ENCODE results near the gene ZNF444. TPM values are rescaled to one million over a fixed set of nuclear protein-coding genes. Genes with fewer than 3 reads are reported as not detected.
"Not testable (repeated sequence)": the region's sequence is repeated elsewhere in the genome, so short reads cannot be mapped to it uniquely, and the experiment has no call there.

ZNF444 gene
- 10 to 100 TPM; 18.3 to 20.8 TPM for total RNA-seq
- long read RNA-seq, transcript ZNF444-201 (5 exons, 2,042 nt) = major isoform, 9 of 13 reads
- long read RNA-seq, partial matches to known transcripts = 0 of 13 reads
- long read RNA-seq, other reads (novel, unspliced or antisense) = 4 of 13 reads

GRCh38 chr19:56140583-56141416 is at the start of gene ZNF444:
Gene ZNF444, plus strand, starts transcription at chr19:56141287. Its CDS starts 5,625 bp downstream, at chr19:56146912.
- intact Hi-C loops (cut with DNase I) = no loop called here
- ATAC-seq (peak; percentile 96), DNase-seq (peak; percentile 99)

DNA sequence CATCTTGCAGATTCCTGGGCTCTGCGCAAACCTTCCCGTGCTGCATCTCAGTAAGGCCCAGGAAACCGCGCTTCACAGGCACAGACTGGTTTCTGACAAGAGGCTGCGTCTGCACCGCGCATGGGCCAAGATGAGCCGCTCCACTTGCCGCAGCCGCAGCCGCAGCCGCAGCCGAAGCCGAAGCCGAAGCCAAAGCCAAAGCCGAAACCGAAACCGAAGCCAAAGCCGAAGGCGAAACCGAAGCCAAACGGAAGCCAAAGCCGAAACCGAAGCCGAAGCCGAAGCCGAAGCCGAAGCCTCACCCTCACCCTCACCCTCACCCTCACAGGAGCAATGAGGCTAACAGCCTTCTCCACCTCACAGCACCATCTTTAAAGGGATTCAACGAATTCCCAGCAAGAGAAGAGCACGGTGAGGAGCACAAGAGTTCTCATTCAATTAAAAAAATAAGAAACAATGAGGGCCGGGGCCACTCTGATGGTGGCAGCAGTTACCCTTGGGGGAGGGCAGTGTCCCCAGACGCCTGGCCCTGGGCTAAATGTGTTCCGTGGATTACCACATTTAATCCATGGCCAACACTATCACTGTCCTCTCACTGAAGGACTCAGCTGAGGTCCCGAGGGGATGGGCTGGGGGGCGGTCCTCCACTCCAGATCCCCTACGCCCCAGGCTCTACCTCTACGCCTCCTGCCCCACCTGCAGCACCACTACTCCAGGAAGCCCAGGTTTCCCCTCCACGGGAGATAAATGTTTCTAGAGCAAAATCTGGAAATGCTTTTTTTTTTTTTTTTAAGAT is 49.1 kb upstream of the ZNF444 start:
- intact Hi-C loops (cut with DNase I) = no loop called here
- ATAC-seq (no peak), DNase-seq (no peak)

DNA sequence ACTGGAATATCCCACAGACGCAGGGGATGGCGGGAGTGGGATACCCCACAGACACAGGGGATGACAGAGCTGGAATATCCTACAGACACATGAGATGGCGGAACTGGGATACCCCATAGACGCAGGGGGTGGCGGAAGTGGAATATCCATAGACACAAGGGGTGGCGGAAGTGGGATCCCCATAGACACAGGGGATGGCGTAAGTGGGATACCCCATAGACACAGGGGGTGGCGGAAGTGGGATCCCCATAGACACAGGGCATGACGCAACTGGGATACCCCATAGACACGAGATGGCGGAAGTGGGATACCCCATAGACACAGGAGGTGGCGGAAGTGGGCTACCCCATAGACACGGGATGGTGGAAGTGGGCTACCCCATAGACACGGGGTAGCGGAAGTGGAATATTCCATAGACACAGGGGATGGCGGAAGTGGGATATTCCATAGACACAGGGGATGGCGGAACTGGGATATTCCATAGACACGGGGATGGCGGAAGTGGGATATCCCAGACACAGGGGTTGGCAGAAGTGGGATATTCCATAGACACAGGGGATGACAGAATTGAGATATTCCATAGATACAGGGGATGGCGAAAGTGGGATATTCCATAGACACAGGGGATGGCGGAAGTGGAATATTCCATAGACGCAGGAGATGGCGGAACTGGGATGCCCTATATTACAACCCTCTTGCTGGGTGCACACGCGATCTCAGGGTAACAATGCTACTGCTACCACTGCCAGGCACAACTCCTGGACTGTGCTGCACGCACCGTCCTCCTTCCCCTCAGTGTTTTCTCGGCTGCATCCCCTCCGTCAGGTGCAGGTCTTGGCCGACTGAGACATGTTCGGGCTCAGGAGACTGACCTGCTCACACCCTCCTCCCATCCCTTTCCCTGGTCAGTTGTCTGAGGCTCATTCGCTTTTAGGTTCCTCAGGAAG is 48.1 kb upstream of the ZNF444 start:
- ATAC-seq (no peak), DNase-seq (peak; percentile 12)
- intact Hi-C loops (cut with DNase I) = no loop called here

GRCh38 chr19:56094449-56094848 is 46.6 kb upstream of the ZNF444 start:
- no peak for DNase-seq
- no peak for ATAC-seq
- intact Hi-C loops (cut with DNase I) = no loop called here

DNA sequence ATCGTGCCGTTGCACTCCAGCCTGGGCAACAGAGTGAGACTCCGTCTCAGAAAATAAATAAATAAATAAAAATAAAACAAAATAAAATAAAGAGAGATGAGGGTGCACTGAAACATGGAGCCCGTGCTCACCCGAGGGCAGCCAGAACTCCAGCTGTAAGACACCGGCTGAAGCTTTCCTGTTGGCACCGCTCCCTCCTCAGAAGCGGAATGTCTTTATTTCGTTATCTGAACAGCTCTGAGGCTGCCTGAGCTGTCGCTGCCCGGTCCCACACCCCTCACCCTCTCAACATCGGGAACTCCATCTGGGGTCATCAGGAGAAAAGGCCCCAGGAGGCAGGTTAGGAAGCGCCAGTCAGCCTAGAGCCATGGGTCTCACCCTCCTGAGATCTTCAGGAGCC is 44.4 kb upstream of the ZNF444 start:
- DNase-seq = peak; percentile 52
- intact Hi-C loops (cut with DNase I) = no loop called here

DNA sequence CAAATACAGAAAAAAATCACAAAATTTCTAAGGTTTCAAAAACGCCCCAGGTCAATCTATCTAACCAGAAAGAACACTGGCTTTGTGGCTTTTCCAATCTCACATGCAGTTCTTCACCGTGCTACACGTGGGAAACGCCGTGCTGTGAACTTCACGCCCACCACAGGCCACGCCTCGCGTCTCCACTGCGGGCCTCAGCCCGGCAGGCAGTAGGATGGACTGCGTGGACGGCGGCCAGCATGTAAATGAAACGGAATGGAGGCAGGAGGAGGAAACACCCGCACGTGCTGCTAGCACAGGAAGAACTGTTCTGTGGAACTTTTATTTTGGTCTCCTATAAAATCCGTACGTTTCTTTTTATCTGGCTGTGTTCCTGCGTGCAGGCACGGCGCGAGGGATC is 43.8 kb upstream of the ZNF444 start:
- intact Hi-C loops (cut with DNase I) = no loop called here
- ATAC-seq (no peak), DNase-seq (no peak)

More for the DNA sequence above, 44.4 kb upstream of the ZNF444 start:
- ATAC-seq = peak; percentile 19 to 41

DNA sequence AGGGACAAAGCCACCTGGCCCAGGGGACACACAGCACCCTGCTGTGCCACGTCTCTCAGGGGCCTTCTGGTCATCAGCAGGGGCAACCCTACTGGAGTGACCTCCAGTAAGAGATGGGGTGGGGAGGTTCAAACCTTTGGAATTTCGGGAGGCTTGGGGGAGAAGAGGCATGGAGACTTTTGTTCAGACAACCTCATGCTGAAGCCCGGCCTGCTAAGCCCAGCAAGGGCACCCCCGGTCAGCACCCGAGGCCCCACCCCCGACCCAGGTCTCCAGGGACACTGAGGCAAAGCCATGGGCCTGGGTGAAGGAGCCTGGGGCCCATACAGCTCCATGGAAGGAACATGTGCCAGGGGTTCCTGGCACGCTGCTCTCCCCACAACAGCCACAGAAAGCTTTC is 43.3 kb upstream of the ZNF444 start:
- DNase-seq (no peak), ATAC-seq (no peak)
- intact Hi-C loops (cut with DNase I) = no loop called here

- DNase-seq; ATAC-seq; intact Hi-C loops (cut with DNase I): not testable (repeated sequence)
Observed at GRCh38 chr19:56098237-56098636, 42.9 kb upstream of the ZNF444 start.

GRCh38 chr19:56098731-56099568 is 42.1 kb upstream of the ZNF444 start:
- intact Hi-C loops (cut with DNase I) = no loop called here
- DNase-seq (no peak), ATAC-seq (no peak)

DNA sequence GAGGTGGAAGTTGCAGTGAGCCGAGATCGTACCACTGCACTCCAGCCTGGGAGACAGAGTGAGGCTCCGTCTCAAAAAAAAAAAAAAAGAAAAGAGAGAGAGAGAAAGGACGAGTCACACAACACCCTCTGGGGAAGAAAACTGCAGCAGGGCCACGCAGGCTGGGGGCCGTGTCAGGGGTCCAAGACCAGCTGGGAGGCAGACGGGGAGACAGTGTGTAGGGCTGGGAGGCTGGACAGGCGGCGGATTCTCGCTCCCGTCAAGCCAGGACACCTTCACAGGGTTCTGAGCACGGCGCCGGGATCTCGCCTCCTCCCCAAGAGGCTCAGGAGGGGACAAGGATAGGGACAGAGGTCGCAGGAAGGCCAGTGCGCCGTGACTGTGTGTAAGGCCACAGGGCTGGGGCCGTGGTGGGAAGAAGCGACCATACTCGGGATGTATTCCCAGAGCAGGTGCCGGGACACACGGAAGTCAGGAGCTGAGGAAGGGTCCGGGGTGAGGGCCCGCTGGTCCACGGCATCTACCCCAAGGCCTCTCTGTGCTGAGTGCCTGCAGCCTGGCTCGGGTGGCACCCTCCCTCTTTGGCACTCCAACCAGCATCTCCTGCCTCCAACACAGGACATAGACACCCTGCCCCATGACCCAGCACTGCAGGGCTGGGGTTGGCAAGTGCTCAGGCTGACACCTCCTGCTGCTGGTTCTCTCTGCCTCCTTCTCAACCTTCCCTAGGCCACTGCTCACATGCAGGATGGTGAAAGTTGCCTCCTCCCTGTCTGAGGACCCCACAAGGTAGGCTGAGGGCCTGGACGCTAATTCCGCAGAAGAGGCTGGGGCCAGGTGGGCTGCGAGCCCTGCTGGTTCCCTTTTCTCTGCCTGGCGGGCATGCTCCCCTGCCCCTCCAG is 41.2 kb upstream of the ZNF444 start:
- intact Hi-C loops (cut with DNase I) = no loop called here
- ATAC-seq (no peak), DNase-seq (no peak)

DNA sequence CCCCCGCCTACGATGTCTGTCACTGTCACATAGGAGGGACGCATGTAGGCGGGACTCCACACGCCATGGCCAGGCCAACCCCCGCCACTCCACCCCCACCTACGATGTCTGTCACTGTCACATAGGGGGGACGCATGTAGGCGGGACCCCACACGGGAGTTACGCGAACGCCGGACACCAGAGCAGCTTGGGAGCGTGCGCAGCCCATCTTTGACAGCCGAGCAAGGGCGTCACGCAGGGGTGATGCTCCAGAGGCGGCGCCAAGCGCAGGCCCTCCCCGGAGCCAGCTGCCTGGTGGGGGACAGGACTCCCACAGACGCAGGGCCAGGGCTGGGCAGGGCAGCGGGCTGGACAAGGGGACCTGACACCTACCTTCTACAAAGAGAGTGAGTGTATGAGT is 40.0 kb upstream of the ZNF444 start:
- DNase-seq (no peak), ATAC-seq (no peak)
- intact Hi-C loops (cut with DNase I) = no loop called here

DNA sequence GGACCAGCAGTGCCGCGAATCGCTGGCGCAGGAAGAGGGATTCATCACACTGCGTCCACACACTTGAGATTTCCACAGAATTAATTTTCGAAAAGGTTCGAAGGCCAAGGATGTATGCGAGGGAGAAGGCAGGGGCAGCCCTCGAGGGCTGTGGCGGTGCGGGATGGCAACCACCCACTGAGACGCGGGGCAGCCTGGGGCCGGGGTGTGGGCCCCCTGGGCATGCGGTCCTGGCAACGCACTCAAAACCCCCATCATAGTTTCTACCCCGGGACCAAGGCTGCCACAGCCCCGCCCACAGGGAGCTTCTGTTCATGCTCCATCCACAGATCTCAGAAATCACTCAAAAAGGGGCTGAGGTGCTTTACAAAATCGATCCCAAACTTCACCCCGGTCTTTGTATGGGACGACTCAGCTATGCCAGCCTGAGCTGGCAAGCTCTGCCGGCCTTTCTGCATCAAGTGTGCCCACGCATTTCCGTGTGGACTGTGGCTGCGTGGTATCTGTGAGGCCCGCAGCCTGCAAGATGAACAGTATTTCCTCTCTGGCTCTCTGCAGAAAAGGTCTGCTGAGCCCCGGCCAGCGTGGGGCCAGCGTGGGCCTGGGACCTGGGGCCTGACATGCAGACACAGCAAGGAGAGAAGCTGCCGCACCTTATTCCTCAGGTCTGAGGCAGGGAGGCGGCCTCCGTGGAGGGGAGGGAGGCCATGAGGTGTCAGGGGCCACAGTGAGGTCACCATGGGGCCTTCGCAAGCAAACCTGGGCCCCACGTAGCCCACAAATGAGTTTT is 39.1 kb upstream of the ZNF444 start:
- intact Hi-C loops (cut with DNase I) = no loop called here
- ATAC-seq (no peak), DNase-seq (no peak)

DNA sequence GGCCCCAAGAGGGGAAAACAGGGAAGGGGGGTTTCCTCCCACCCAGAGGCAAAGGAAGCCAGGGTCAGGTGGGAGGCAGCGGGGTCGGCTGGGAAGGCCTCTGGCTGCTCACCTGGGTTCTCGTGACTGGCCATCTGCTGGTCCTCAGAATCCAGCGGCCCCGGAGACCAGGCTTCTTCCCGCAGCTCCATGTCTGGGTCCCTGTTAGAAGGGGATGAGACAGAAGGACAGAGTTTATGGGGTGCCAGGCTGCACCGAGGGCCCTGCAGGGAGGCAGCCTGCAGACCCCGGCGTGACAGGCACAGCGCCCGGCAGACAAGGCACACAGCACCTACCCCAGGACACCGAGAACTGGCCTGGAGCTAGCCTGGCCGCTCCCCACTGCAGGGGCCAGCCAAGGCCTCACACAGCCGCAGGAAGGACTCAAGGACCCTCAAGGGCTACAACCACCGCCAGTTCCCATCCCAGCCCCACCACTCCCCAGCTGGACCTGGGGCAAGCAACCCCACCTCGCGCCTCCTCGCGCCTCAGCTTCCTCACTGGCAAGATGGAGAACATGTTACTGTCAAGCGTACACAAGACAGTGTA is 38.0 kb upstream of the ZNF444 start:
- no peak for DNase-seq
- no peak for ATAC-seq
- intact Hi-C loops (cut with DNase I) = no loop called here

- no peak for DNase-seq
- no peak for ATAC-seq
- intact Hi-C loops (cut with DNase I) = no loop called here
Observed at GRCh38 chr19:56104423-56104822, 36.7 kb upstream of the ZNF444 start.

GRCh38 chr19:56105090-56105701 is 35.9 kb upstream of the ZNF444 start:
- intact Hi-C loops (cut with DNase I) = no loop called here
- ATAC-seq (peak; percentile 48 to 73), DNase-seq (peak; percentile 74)

Measured in left cardiac atrium (tissue), 4 donors.